ENCODE measurements around the gene KRTAP3-2.

The KRTAP3-2 gene

DNA sequence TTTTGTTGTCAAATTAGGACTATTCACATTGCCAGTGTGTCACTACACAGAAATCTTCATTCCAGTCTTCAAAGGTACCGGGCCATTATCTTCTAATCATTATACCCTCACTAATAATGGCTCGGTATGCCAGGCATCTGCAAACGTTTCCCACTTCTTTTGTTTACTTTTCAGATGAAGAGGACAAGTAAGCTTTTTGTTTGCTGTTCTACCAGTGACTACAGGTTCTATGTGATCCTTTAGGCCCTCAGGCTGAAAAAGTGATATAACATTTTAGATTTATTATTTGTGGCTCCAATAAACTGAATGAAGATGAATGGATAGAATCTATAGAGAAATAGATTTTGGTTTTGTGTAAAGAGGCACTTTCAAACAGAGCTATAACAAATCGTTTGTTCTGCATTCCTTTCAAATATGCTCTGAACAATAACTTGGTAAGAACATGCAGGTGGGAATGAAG is 9.6 kb upstream of the KRTAP3-2 start:
- H3K27me3 ChIP-seq (ENCODE audit: low read depth, low read length), result no peaks in the 10 kb centered on the region

DNA sequence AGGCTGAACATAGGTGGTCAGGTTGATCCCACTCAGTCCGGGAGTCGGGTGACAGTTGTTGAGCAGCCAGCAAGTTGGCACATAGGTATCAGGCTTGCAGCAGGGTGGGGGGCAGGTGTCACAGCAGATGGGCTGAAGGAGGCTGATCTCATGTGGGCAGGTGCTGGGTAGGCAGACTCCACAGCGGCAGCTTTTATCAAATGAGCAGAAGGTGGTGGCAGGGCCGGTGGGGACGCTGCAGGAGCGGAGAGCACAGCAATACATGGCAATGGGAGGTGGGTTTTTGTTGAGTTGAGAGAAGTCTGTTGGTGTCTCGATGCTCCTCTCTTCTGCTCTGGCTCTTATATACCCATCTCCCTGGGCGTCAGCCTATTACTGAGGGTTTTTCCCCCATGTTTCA is 9.1 kb upstream of the KRTAP3-2 start, which contains the start of gene KRTAP3-1:
KRTAP3-1 (minus strand) TSS at position 318 of the 400 bp plus-strand sequence; CDS start at position 264, 54 bp downstream.
- no peaks in the 10 kb centered on the region for H3K4me1 ChIP-seq (ENCODE audit: control insufficient read depth in 1 of 2, insufficient read depth in 2 of 2, low read length in 2 of 2)
- H3K36me3 ChIP-seq (ENCODE audit: control insufficient read depth in 1 of 2, insufficient read depth in 2 of 2, low read length in 2 of 2), result no peaks in the 10 kb centered on the region
- no peak within 1 kb of the TSS for H3K27ac ChIP-seq (ENCODE audit: low read length)
- no peak within 1 kb of the TSS for H3K4me3 ChIP-seq (ENCODE audit: low read depth in 1 of 2, low read length in 2 of 2)
- no peaks in the 10 kb centered on the region for H3K27me3 ChIP-seq (ENCODE audit: low read depth, low read length)
- no peaks in the 10 kb centered on the region for H3K9me3 ChIP-seq (ENCODE audit: control insufficient read depth in 1 of 2, low read length in 2 of 2)

More for the DNA sequence above, 9.6 kb upstream of the KRTAP3-2 start:
- no peak overlapping the region for H3K4me3 ChIP-seq (ENCODE audit: low read depth in 1 of 2, low read length in 2 of 2)
- H3K27ac ChIP-seq (ENCODE audit: low read length), result no peak overlapping the region
- no peaks in the 10 kb centered on the region for H3K9me3 ChIP-seq (ENCODE audit: control insufficient read depth in 1 of 2, low read length in 2 of 2)
- H3K4me1 ChIP-seq (ENCODE audit: control insufficient read depth in 1 of 2, insufficient read depth in 2 of 2, low read length in 2 of 2), result no peaks in the 10 kb centered on the region
- H3K36me3 ChIP-seq (ENCODE audit: control insufficient read depth in 1 of 2, insufficient read depth in 2 of 2, low read length in 2 of 2), result no peaks in the 10 kb centered on the region

DNA sequence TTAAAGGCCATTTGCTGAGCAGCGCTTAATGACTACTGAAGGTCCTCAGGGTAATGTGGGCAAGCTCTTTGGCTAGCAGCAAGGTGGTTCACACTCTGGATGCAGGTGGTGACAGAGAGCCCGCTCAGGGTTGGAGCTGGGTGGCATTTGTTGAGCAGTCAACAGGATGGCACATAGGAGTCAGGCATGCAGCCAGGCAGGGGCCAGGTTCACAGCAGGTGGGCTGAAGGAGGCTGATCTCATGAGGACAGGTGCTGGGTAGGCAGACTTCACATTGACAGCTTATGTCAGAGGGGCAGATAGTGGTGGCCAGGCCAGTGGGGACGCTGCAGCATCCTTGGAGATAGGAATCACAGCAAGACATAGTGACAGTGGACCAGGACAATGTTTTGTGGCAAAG is 4.7 kb upstream of the KRTAP3-2 start:
- Histone ChIP-seq H3K27me3 (ENCODE audit: low read depth, low read length) (no peaks in the 10 kb centered on the region), H3K4me1 (ENCODE audit: control insufficient read depth in 1 of 2, insufficient read depth in 2 of 2, low read length in 2 of 2) (no peaks in the 10 kb centered on the region), H3K36me3 (ENCODE audit: control insufficient read depth in 1 of 2, insufficient read depth in 2 of 2, low read length in 2 of 2) (no peaks in the 10 kb centered on the region), H3K9me3 (ENCODE audit: control insufficient read depth in 1 of 2, low read length in 2 of 2) (no peaks in the 10 kb centered on the region), H3K4me3 (ENCODE audit: low read depth in 1 of 2, low read length in 2 of 2) (no peak overlapping the region), H3K27ac (ENCODE audit: low read length) (no peak overlapping the region)

DNA sequence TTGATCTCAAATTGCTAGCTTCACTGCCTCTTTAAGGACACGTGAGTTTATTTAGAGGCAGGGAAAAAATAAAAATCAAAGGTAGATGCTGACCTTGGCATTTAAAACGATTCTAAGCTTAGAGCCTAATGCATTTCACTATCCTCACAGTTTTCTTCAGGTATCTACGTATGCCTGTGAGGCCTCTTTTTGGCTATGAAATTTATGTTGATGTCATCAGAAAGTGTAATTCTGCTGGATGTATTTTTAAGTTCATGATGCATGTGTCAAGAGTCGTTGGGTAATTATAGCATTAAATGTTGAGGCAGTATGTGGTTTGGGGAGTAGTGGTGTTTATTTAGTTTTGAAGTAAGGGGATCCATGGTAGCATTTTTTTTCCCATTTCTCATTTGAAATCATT is 4.2 kb upstream of the KRTAP3-2 start:
- H3K27ac ChIP-seq (ENCODE audit: low read length), result no peak overlapping the region
- no peak overlapping the region for H3K4me3 ChIP-seq (ENCODE audit: low read depth in 1 of 2, low read length in 2 of 2)
- H3K36me3 ChIP-seq (ENCODE audit: control insufficient read depth in 1 of 2, insufficient read depth in 2 of 2, low read length in 2 of 2), result no peaks in the 10 kb centered on the region
- no peaks in the 10 kb centered on the region for H3K9me3 ChIP-seq (ENCODE audit: control insufficient read depth in 1 of 2, low read length in 2 of 2)
- no peaks in the 10 kb centered on the region for H3K4me1 ChIP-seq (ENCODE audit: control insufficient read depth in 1 of 2, insufficient read depth in 2 of 2, low read length in 2 of 2)
- no peaks in the 10 kb centered on the region for H3K27me3 ChIP-seq (ENCODE audit: low read depth, low read length)

DNA sequence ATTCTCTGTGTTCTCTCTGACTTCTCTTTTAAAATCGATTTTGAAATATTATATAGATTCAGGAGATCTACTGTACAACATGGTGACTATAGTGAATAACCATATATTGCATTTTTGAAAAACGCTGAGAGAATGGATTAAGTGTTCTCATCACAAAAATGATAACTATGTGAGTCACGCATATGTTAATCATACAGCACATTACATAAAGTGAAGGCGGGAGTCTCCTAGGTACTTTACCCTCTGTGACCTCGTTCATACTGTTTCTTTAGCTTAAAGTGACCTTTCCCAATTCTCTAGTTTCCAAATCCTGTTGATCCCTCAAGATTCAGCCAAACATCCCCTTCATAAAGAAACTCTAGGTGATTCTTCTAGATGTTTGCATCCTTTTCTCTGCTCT is 3.1 kb upstream of the KRTAP3-2 start:
- Histone ChIP-seq H3K27me3 (ENCODE audit: low read depth, low read length) (no peaks in the 10 kb centered on the region), H3K27ac (ENCODE audit: low read length) (no peak overlapping the region), H3K9me3 (ENCODE audit: control insufficient read depth in 1 of 2, low read length in 2 of 2) (no peaks in the 10 kb centered on the region), H3K36me3 (ENCODE audit: control insufficient read depth in 1 of 2, insufficient read depth in 2 of 2, low read length in 2 of 2) (no peaks in the 10 kb centered on the region), H3K4me1 (ENCODE audit: control insufficient read depth in 1 of 2, insufficient read depth in 2 of 2, low read length in 2 of 2) (no peaks in the 10 kb centered on the region), H3K4me3 (ENCODE audit: low read depth in 1 of 2, low read length in 2 of 2) (no peak overlapping the region)

DNA sequence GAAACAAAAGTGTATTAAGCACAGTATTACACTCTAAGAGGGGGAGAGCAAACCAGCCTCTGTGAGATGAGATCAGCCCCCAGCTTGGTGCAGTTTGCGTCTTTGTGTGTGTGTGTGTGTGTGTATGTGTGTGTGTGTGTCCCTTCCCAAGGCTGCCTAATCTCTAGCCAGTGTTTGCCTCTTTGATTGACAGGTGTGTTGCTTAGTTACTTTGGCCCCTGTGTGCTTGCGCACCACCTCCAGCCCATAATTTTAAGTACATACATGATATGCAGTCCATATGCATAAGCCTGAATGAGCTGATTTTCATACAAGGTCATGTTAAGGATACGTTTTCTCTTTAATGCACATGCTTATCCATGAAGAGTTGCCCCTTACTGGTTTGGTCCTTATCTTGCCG is 2.1 kb upstream of the KRTAP3-2 start:
- no peaks in the 10 kb centered on the region for H3K9me3 ChIP-seq (ENCODE audit: control insufficient read depth in 1 of 2, low read length in 2 of 2)
- H3K36me3 ChIP-seq (ENCODE audit: control insufficient read depth in 1 of 2, insufficient read depth in 2 of 2, low read length in 2 of 2), result no peaks in the 10 kb centered on the region
- no peak overlapping the region for H3K27ac ChIP-seq (ENCODE audit: low read length)
- no peaks in the 10 kb centered on the region for H3K4me1 ChIP-seq (ENCODE audit: control insufficient read depth in 1 of 2, insufficient read depth in 2 of 2, low read length in 2 of 2)
- no peak overlapping the region for H3K4me3 ChIP-seq (ENCODE audit: low read depth in 1 of 2, low read length in 2 of 2)
- no peaks in the 10 kb centered on the region for H3K27me3 ChIP-seq (ENCODE audit: low read depth, low read length)

DNA sequence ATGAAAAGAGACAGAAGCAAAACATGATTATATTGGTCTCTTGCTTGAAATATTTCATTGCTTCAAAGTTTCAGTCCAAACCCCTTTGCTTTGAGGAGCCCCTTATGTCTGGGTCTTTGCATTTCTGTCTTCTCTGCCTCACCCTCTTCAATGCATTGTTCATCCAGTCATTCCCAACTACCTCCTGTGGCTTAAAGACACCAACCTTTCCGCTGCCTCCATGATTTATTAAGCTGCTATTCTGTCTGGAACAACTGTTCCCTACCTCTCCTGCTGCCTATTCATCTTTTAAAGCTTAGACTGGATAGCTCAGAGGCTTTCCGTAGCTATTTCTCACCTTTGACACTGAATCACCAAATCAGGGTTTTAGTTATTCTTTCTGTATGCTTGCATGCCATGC is 2.3 kb downstream of the KRTAP3-2 start:
- Histone ChIP-seq H3K27ac (ENCODE audit: low read length) (no peak overlapping the region), H3K4me1 (ENCODE audit: control insufficient read depth in 1 of 2, insufficient read depth in 2 of 2, low read length in 2 of 2) (no peaks in the 10 kb centered on the region), H3K27me3 (ENCODE audit: low read depth, low read length) (no peaks in the 10 kb centered on the region), H3K36me3 (ENCODE audit: control insufficient read depth in 1 of 2, insufficient read depth in 2 of 2, low read length in 2 of 2) (no peaks in the 10 kb centered on the region), H3K9me3 (ENCODE audit: control insufficient read depth in 1 of 2, low read length in 2 of 2) (no peaks in the 10 kb centered on the region), H3K4me3 (ENCODE audit: low read depth in 1 of 2, low read length in 2 of 2) (no peak overlapping the region)

DNA sequence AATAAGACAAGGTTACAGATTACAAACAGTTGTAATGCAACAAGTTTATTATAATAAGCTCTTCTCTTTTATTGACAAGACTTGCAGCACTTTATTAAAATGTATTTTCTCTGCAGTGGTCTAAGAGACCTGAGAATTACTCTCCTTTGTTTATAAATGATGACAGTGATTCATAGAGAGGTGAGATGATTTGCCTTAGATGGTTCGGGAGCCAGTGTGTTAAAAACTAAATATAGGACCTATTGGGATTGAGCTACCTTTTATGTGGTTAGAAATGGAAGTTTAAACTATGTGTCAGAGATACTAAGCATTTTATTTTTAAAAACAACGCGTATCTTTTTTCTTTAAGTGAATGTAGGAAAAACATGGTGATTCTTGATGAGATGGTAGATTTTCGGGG is 2.9 kb downstream of the KRTAP3-2 start:
- H3K9me3 ChIP-seq (ENCODE audit: control insufficient read depth in 1 of 2, low read length in 2 of 2), result no peaks in the 10 kb centered on the region
- H3K36me3 ChIP-seq (ENCODE audit: control insufficient read depth in 1 of 2, insufficient read depth in 2 of 2, low read length in 2 of 2), result no peaks in the 10 kb centered on the region
- no peaks in the 10 kb centered on the region for H3K27me3 ChIP-seq (ENCODE audit: low read depth, low read length)
- no peaks in the 10 kb centered on the region for H3K4me1 ChIP-seq (ENCODE audit: control insufficient read depth in 1 of 2, insufficient read depth in 2 of 2, low read length in 2 of 2)
- H3K4me3 ChIP-seq (ENCODE audit: low read depth in 1 of 2, low read length in 2 of 2), result no peak overlapping the region
- no peak overlapping the region for H3K27ac ChIP-seq (ENCODE audit: low read length)

DNA sequence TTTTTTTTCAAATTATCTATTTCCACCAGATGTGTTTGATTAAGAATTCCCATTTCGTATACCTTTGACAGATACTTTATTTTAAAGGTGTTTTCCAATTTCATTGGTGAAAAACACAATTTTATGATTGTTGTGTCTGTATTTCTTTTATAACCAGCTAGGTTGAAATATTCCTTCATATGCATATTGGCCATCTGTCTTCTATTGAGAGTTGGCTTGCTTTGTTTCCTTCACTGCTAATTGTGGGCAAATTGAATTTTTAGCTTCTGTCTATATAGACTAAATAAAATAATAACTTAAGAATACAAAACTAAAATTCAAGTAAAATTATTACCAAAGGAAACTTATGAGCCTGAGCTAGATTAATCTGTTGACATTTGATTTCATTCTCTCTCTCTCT is 4.6 kb downstream of the KRTAP3-2 start:
- no peak overlapping the region for H3K4me3 ChIP-seq (ENCODE audit: low read depth in 1 of 2, low read length in 2 of 2)
- H3K4me1 ChIP-seq (ENCODE audit: control insufficient read depth in 1 of 2, insufficient read depth in 2 of 2, low read length in 2 of 2), result no peaks in the 10 kb centered on the region
- no peaks in the 10 kb centered on the region for H3K9me3 ChIP-seq (ENCODE audit: control insufficient read depth in 1 of 2, low read length in 2 of 2)
- H3K36me3 ChIP-seq (ENCODE audit: control insufficient read depth in 1 of 2, insufficient read depth in 2 of 2, low read length in 2 of 2), result no peaks in the 10 kb centered on the region
- no peaks in the 10 kb centered on the region for H3K27me3 ChIP-seq (ENCODE audit: low read depth, low read length)
- no peak overlapping the region for H3K27ac ChIP-seq (ENCODE audit: low read length)

DNA sequence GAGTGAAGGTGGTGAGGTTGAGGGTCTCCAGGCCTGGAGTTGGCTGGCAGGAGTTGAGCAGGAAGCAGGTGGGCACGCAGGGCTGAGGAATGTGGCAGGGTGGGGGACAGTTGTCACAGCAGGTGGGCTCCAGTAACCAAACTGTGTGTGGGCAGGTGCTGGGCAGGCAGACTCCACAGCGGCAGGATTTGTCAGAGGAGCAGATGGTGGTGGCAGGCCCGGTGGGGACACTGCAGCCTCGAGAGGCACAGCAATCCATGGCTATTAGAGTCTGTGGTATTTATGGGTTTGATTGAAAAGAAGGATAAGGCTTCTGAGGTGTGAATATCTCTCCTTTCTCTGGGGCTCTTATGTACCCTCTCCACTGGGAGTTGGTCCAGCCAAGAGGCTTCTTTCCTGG is 5.9 kb downstream of the KRTAP3-2 start, which contains the start of gene KRTAP3-3:
KRTAP3-3 (minus strand) TSS at position 326 of the 400 bp plus-strand sequence; CDS start at position 259, 67 bp downstream.
- H3K9me3 ChIP-seq (ENCODE audit: control insufficient read depth in 1 of 2, low read length in 2 of 2), result no peaks in the 10 kb centered on the region

DNA sequence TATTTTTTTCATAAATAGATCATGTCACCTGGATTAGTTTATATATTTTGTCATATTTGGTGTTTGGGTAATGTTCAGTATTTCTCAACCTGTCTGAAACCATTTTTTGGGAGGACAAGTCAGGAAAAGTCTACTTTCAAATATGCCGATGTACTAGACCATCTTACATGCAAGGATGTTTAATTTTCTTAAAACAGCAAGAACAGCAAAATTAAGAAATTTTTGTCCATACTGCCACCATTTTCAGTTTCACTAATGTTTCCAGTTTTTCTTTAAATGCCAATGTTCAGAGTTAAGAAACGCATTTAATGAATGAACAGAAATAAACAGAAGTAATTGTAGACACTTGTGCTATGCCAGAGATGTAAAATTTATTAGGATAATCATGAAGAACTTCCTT is 6.6 kb downstream of the KRTAP3-2 start:
- Histone ChIP-seq H3K9me3 (ENCODE audit: control insufficient read depth in 1 of 2, low read length in 2 of 2) (no peaks in the 10 kb centered on the region), H3K27me3 (ENCODE audit: low read depth, low read length) (no peaks in the 10 kb centered on the region), H3K4me3 (ENCODE audit: low read depth in 1 of 2, low read length in 2 of 2) (no peak overlapping the region), H3K27ac (ENCODE audit: low read length) (no peak overlapping the region), H3K4me1 (ENCODE audit: control insufficient read depth in 1 of 2, insufficient read depth in 2 of 2, low read length in 2 of 2) (no peaks in the 10 kb centered on the region), H3K36me3 (ENCODE audit: control insufficient read depth in 1 of 2, insufficient read depth in 2 of 2, low read length in 2 of 2) (no peaks in the 10 kb centered on the region)

More for the DNA sequence above, 5.9 kb downstream of the KRTAP3-2 start, which contains the start of gene KRTAP3-3:
- Histone ChIP-seq H3K4me1 (ENCODE audit: control insufficient read depth in 1 of 2, insufficient read depth in 2 of 2, low read length in 2 of 2) (no peaks in the 10 kb centered on the region), H3K27me3 (ENCODE audit: low read depth, low read length) (no peaks in the 10 kb centered on the region), H3K36me3 (ENCODE audit: control insufficient read depth in 1 of 2, insufficient read depth in 2 of 2, low read length in 2 of 2) (no peaks in the 10 kb centered on the region), H3K27ac (ENCODE audit: low read length) (no peak within 1 kb of the TSS), H3K4me3 (ENCODE audit: low read depth in 1 of 2, low read length in 2 of 2) (no peak within 1 kb of the TSS)

DNA sequence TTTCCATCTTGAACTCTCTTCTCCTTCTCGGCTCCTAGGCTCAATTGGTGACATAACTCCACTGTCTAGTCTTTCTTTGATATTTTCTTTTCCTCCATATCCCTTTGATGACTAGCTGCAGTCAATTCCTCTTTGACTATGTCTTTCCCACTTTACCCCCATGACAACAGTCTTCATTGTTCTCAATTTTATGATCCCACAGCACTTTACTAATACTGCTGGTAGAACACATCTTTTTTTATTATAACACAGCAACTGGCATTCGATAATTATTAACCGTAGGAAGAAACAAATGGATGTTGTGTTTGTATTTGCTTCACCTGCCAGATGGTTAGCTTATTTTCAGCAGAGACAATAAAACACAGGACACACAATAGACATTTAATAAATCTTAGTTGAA is 7.0 kb downstream of the KRTAP3-2 start:
- no peak overlapping the region for H3K4me3 ChIP-seq (ENCODE audit: low read depth in 1 of 2, low read length in 2 of 2)
- no peak overlapping the region for H3K27ac ChIP-seq (ENCODE audit: low read length)
- H3K27me3 ChIP-seq (ENCODE audit: low read depth, low read length), result no peaks in the 10 kb centered on the region
- H3K36me3 ChIP-seq (ENCODE audit: control insufficient read depth in 1 of 2, insufficient read depth in 2 of 2, low read length in 2 of 2), result no peaks in the 10 kb centered on the region
- no peaks in the 10 kb centered on the region for H3K9me3 ChIP-seq (ENCODE audit: control insufficient read depth in 1 of 2, low read length in 2 of 2)
- no peaks in the 10 kb centered on the region for H3K4me1 ChIP-seq (ENCODE audit: control insufficient read depth in 1 of 2, insufficient read depth in 2 of 2, low read length in 2 of 2)

Measured in muscle layer of duodenum (tissue), 2 donors.